GM21447 (cell line): Measurements from ENCODE around the gene BRIX1.
"Not testable (repeated sequence)": the region's sequence is repeated elsewhere in the genome, so short reads cannot be mapped to it uniquely, and the experiment has no call there.

ENCODE experiments used
- ATAC-seq: cut with Tn5 transposase; IDR thresholded peaks from one replicate; pipeline ENCODE4 v1.9.1; 2021; ENCODE audit not compliant: unreplicated experiment

Gene BRIX1

GRCh38 chr5:34913072-34913471, 2.4 kb upstream of the BRIX1 start:
- ATAC-seq, result no peak

GRCh38 chr5:34914671-34915138, 806 bp upstream of the BRIX1 start:
- peak; percentile 21 for ATAC-seq

GRCh38 chr5:34915856-34916192, 313 bp downstream of the BRIX1 start:
- peak; percentile 6 for ATAC-seq

- no peak for ATAC-seq
These were observed 1.0 kb downstream of the BRIX1 start for GRCh38 chr5:34916518-34916917.

GRCh38 chr5:34918025-34918424, 2.5 kb downstream of the BRIX1 start:
- ATAC-seq, result no peak

GRCh38 chr5:34919077-34919476, 3.6 kb downstream of the BRIX1 start:
- no peak for ATAC-seq

GRCh38 chr5:34923256-34923655, 7.7 kb downstream of the BRIX1 start:
- ATAC-seq, result not testable (repeated sequence)

GRCh38 chr5:34923694-34924461, 8.4 kb downstream of the BRIX1 start:
- ATAC-seq, result no peak

GRCh38 chr5:34924462-34924765, 8.9 kb downstream of the BRIX1 start:
- ATAC-seq, result no peak

- ATAC-seq, result no peak
These were observed 10.9 kb downstream of the BRIX1 start for GRCh38 chr5:34926318-34926888.

- no peak for ATAC-seq
These were observed 12.3 kb downstream of the BRIX1 start for GRCh38 chr5:34927785-34928184.

GRCh38 chr5:34928267-34928666, 12.8 kb downstream of the BRIX1 start:
- no peak for ATAC-seq

- ATAC-seq, result peak; percentile 86
These were observed 13.7 kb downstream of the BRIX1 start, which contains the start of gene DNAJC21 for GRCh38 chr5:34929134-34929719. TSS of gene DNAJC21 (plus strand) at chr5:34929559. CDS start at chr5:34929820, 261 bp downstream.

- ATAC-seq, result peak; percentile 68
These were observed 14.4 kb downstream of the BRIX1 start for GRCh38 chr5:34929720-34930461.

- no peak for ATAC-seq
These were observed 14.9 kb downstream of the BRIX1 start for GRCh38 chr5:34930462-34930844.

GRCh38 chr5:34930870-34931269, 15.4 kb downstream of the BRIX1 start:
- ATAC-seq, result no peak

- ATAC-seq, result no peak
These were observed 17.4 kb downstream of the BRIX1 start for GRCh38 chr5:34932947-34933346.

GRCh38 chr5:34941936-34942335, 26.4 kb downstream of the BRIX1 start:
- no peak for ATAC-seq

- ATAC-seq, result no peak
These were observed 28.5 kb downstream of the BRIX1 start for GRCh38 chr5:34944044-34944443.

GRCh38 chr5:34944460-34945047, 29.0 kb downstream of the BRIX1 start:
- ATAC-seq, result no peak

- ATAC-seq, result no peak
These were observed 41.8 kb downstream of the BRIX1 start for GRCh38 chr5:34957321-34957720.
